Kidney (tissue), 22 donors: ENCODE measurements around the gene MAFG. TPM values are rescaled to one million over a fixed set of nuclear protein-coding genes. Genes with fewer than 3 reads are reported as not detected.
A peak's percentile ranks its signal among the peaks of the same experiment; 100 is the strongest.

ENCODE experiments used
- DNase-seq, 5 donors: peaks; one replicate each; pipeline ENCODE4 v3.0.0-alpha.2; 2013 to 2020
- FAIRE-seq: peaks from 2 replicates; lab custom pipeline; 2012; peaks lifted over from hg19 to GRCh38; lab: Jason Lieb, UNC
- H3K27ac ChIP-seq, 2 donors: one replicate each; pipeline ENCODE4 v1.7.0; 2013; ENCODE audit warnings: low read depth in 2 of 2, low read length in 2 of 2, inconsistent platforms in 1 of 2
- H3K27me3 ChIP-seq: one replicate; pipeline ENCODE4 v1.7.1; 2013; ENCODE audit warnings: low read length, inconsistent platforms; ENCODE audit not compliant: control insufficient read depth, insufficient read depth
- H3K36me3 ChIP-seq, 3 donors: one replicate each; pipeline versions ENCODE4 v1.7.0 to v1.7.1; 2013; ENCODE audit warnings: low read length in 3 of 3, control low read depth in 1 of 3, inconsistent platforms in 1 of 3; ENCODE audit not compliant: insufficient read depth in 3 of 3, control insufficient read depth in 2 of 3
- H3K4me1 ChIP-seq, 3 donors: one replicate each; pipeline versions ENCODE4 v1.7.0 to v1.7.1; 2013; ENCODE audit warnings: low read length in 3 of 3, inconsistent platforms in 1 of 3, low read depth in 1 of 3; ENCODE audit not compliant: control insufficient read depth in 2 of 3, insufficient read depth in 2 of 3
- H3K4me3 ChIP-seq, 3 donors: one replicate each; pipeline versions ENCODE4 v1.7.0 to v1.8.1; 2013; ENCODE audit warnings: low read length in 3 of 3, control low read depth in 1 of 3, inconsistent platforms in 1 of 3
- H3K9ac ChIP-seq, 3 donors: one replicate each; pipeline versions ENCODE4 v1.7.0 to v1.7.1; 2013; ENCODE audit warnings: low read length in 3 of 3, control low read depth in 1 of 3, inconsistent platforms in 1 of 3
- H3K9me3 ChIP-seq, 3 donors: one replicate each; pipeline versions ENCODE4 v1.7.0 to v1.7.1; 2013; ENCODE audit warnings: low read length in 3 of 3, control low read depth in 1 of 3, inconsistent platforms in 1 of 3; ENCODE audit not compliant: control insufficient read depth in 2 of 3, insufficient read depth in 1 of 3
- CTCF ChIP-seq: IDR thresholded peaks from 3 replicates; pipeline ENCODE4 v1.5.1; 2012; ENCODE audit warnings: mild to moderate bottlenecking, moderate library complexity, borderline replicate concordance; ENCODE audit not compliant: insufficient read depth; ENCODE audit errors: extremely low read depth
- intact Hi-C: fragments of 100-400 bp; cut with DNase I; formaldehyde crosslinking; loops from one replicate; pipeline ENCODE4 v1.11.1; 2022
- long read RNA-seq, 10 donors: library from polyadenylated mRNA in 1 of 10; unstranded in 1 of 10; transcript quantifications; one replicate each; pipeline ENCODE4 v2.0.0 and lab custom pipeline, GENCODE V29; 2021 to 2026
- polyA plus RNA-seq: library from polyadenylated mRNA; stranded (reverse); fragments of 350-450 nt; fragmentation: Illumina TruSeq; extraction: RNeasy Lipid Tissue Mini Kit (QIAGEN cat#74804); gene quantifications from one replicate; pipeline ENCODE4 v1.2.3, GENCODE V29; 2014; ENCODE audit warnings: low read depth, low replicate concordance; ENCODE audit not compliant: insufficient read depth
- total RNA-seq: library from RNA; stranded (reverse); fragmentation: NEBNext Ultra II Directional; extraction: Animal tissue kit (Norgen Biotek cat#: 25700); gene quantifications from one replicate; pipeline ENCODE4 v1.2.1, GENCODE V29; 2021
- donor health status: control.
- donor health status: control.
- donor health status: control.
- donor health status: control.
- donor health status: control.
- donor health status: DM: yes; HTN: yes; CAD: no.
- donor health status: Normal renal cell carcinoma (clear cell type).

The MAFG gene
- total RNA-seq (18.2 TPM), polyA plus RNA-seq (8.3 TPM)
- long read RNA-seq, donor 1, full-length matches to known transcripts: 2 of 2 reads
- long read RNA-seq, donor 1, partial matches to known transcripts: 0 of 2 reads
- long read RNA-seq, donor 1, other reads (novel, unspliced or antisense): 0 of 2 reads
- long read RNA-seq, donor 2, full-length matches to known transcripts: 7 of 15 reads
- long read RNA-seq, donor 2, partial matches to known transcripts: 8 of 15 reads
- long read RNA-seq, donor 2, other reads (novel, unspliced or antisense): 0 of 15 reads
- long read RNA-seq, donor 3, full-length matches to known transcripts: 8 of 8 reads
- long read RNA-seq, donor 3, partial matches to known transcripts: 0 of 8 reads
- long read RNA-seq, donor 3, other reads (novel, unspliced or antisense): 0 of 8 reads
- long read RNA-seq, donor 4, full-length matches to known transcripts: 2 of 2 reads
- long read RNA-seq, donor 4, partial matches to known transcripts: 0 of 2 reads
- long read RNA-seq, donor 4, other reads (novel, unspliced or antisense): 0 of 2 reads
- long read RNA-seq, donor 5: 0 reads
- long read RNA-seq, donor 6, full-length matches to known transcripts: 2 of 2 reads
- long read RNA-seq, donor 6, partial matches to known transcripts: 0 of 2 reads
- long read RNA-seq, donor 6, other reads (novel, unspliced or antisense): 0 of 2 reads
- long read RNA-seq, donor 7, full-length matches to known transcripts: 15 of 17 reads
- long read RNA-seq, donor 7, partial matches to known transcripts: 0 of 17 reads
- long read RNA-seq, donor 7, other reads (novel, unspliced or antisense): 2 of 17 reads
- long read RNA-seq, donor 8, full-length matches to known transcripts: 6 of 6 reads
- long read RNA-seq, donor 8, partial matches to known transcripts: 0 of 6 reads
- long read RNA-seq, donor 8, other reads (novel, unspliced or antisense): 0 of 6 reads
- long read RNA-seq, donor 9, full-length matches to known transcripts: 1 of 1 reads
- long read RNA-seq, donor 9, partial matches to known transcripts: 0 of 1 reads
- long read RNA-seq, donor 9, other reads (novel, unspliced or antisense): 0 of 1 reads
- long read RNA-seq, donor 10, full-length matches to known transcripts: 6 of 6 reads
- long read RNA-seq, donor 10, partial matches to known transcripts: 0 of 6 reads
- long read RNA-seq, donor 10, other reads (novel, unspliced or antisense): 0 of 6 reads

- H3K9me3 ChIP-seq: no peaks in the 10 kb centered on the region
- peaks cover 0 to 33% (median 23%) of the 10 kb centered on the region in 3 donors for H3K4me1 ChIP-seq
- H3K9ac ChIP-seq: peak within 1 kb of the TSS in 2 of 3 donors; percentile 25 to 80
- intact Hi-C loops: no loop called here
- H3K27ac ChIP-seq: peak within 1 kb of the TSS; percentile 78 to 91
- H3K36me3 ChIP-seq: no peaks in the 10 kb centered on the region
- TF ChIP-seq CTCF: no peak
- H3K4me3 ChIP-seq: peak within 1 kb of the TSS in 2 of 3 donors; percentile 59 to 68
- no peaks in the 10 kb centered on the region for H3K27me3 ChIP-seq
- DNase-seq (peak; percentile 95 to 99 (median 97)), FAIRE-seq (no peak)
These were observed at the start of gene MAFG for GRCh38 chr17:81927653-81928543. TSS of gene MAFG (minus strand) at chr17:81927735. CDS start at chr17:81923185, 4,550 bp downstream.

GRCh38 chr17:81976332-81977210 is 49.0 kb upstream of the MAFG start:
- DNase-seq: peak in 4 of 5 donors; percentile 42 to 85 (median 64)
- H3K27ac ChIP-seq: peak overlapping the region in 1 of 2 donors; percentile 1
- no peaks in the 10 kb centered on the region for H3K27me3 ChIP-seq
- H3K9ac ChIP-seq: peak overlapping the region in 2 of 3 donors; percentile 12 to 77
- peak overlapping the region; percentile 29 to 69 (median 41) for H3K4me3 ChIP-seq
- peaks cover 0 to 12% (median 11%) of the 10 kb centered on the region in 3 donors for H3K4me1 ChIP-seq
- TF ChIP-seq CTCF: no peak
- FAIRE-seq: no peak
- H3K36me3 ChIP-seq: no peaks in the 10 kb centered on the region
- intact Hi-C loops: no loop called here
- H3K9me3 ChIP-seq: peaks cover 0 to 3% (median 0%) of the 10 kb centered on the region in 3 donors
